ENCODE results near the gene STK24.

Gene STK24

GRCh38 chr13:98537306-98537705 lies 39.6 kb downstream of the STK24 start:
- Histone ChIP-seq H3K27me3 (replicated peaks; ENCODE audit: insufficient read depth, low read length) (no peaks in the 10 kb centered on the region), H3K27ac (ENCODE audit: low read length) (no peak overlapping the region), H3K9me2 (replicated peaks; ENCODE audit: insufficient read depth, low read length) (no peaks in the 10 kb centered on the region), H3K4me2 (ENCODE audit: low read depth, low read length) (no peak overlapping the region), H3K9ac (ENCODE audit: low read length) (no peak overlapping the region), H3F3A (ENCODE audit: insufficient read depth, low read length) (peaks cover 10% of the 10 kb centered on the region), H3K79me2 (ENCODE audit: low read length) (peaks cover 98% of the 10 kb centered on the region), H3K4me1 (ENCODE audit: low read length) (peaks cover 17% of the 10 kb centered on the region), H2AFZ (ENCODE audit: low read length) (no peak overlapping the region), H3K36me3 (replicated peaks; ENCODE audit: insufficient read depth, low read length) (no peaks in the 10 kb centered on the region), H4K20me1 (ENCODE audit: insufficient read depth, low read length) (peaks cover 55% of the 10 kb centered on the region), H3K4me3 (ENCODE audit: low read length) (no peak overlapping the region), H3K9me3 (replicated peaks; ENCODE audit: insufficient read depth, low read length) (no peaks in the 10 kb centered on the region)
- DNase-seq = no peak
- no peak for TF ChIP-seq EZH2 (optimal IDR thresholded peaks at IDR 0.05; ENCODE audit: low read depth, low read length)
- no peak for TF ChIP-seq CTCF (IDR thresholded peaks at IDR 0.05; ENCODE audit: low read length)
- no peak for TF ChIP-seq EZH2phosphoT487 (IDR thresholded peaks at IDR 0.05; ENCODE audit: low read length)

- no peak overlapping the region for H2AFZ ChIP-seq (ENCODE audit: low read length)
- no peaks in the 10 kb centered on the region for H3K9me3 ChIP-seq (replicated peaks; ENCODE audit: insufficient read depth, low read length)
- H3K4me3 ChIP-seq (ENCODE audit: low read length) = no peak overlapping the region
- TF ChIP-seq CTCF (IDR thresholded peaks at IDR 0.05; ENCODE audit: low read length) = no peak
- TF ChIP-seq EZH2phosphoT487 (IDR thresholded peaks at IDR 0.05; ENCODE audit: low read length) = no peak
- no peak for TF ChIP-seq EZH2 (optimal IDR thresholded peaks at IDR 0.05; ENCODE audit: low read depth, low read length)
- H3K4me2 ChIP-seq (ENCODE audit: low read depth, low read length) = no peak overlapping the region
- peaks cover 55% of the 10 kb centered on the region for H4K20me1 ChIP-seq (ENCODE audit: insufficient read depth, low read length)
- no peaks in the 10 kb centered on the region for H3K27me3 ChIP-seq (replicated peaks; ENCODE audit: insufficient read depth, low read length)
- H3K9ac ChIP-seq (ENCODE audit: low read length) = no peak overlapping the region
- DNase-seq = no peak
- peaks cover 10% of the 10 kb centered on the region for H3F3A ChIP-seq (ENCODE audit: insufficient read depth, low read length)
- H3K27ac ChIP-seq (ENCODE audit: low read length) = no peak overlapping the region
- peaks cover 16% of the 10 kb centered on the region for H3K4me1 ChIP-seq (ENCODE audit: low read length)
- H3K79me2 ChIP-seq (ENCODE audit: low read length) = peaks cover 98% of the 10 kb centered on the region
- no peaks in the 10 kb centered on the region for H3K9me2 ChIP-seq (replicated peaks; ENCODE audit: insufficient read depth, low read length)
- no peaks in the 10 kb centered on the region for H3K36me3 ChIP-seq (replicated peaks; ENCODE audit: insufficient read depth, low read length)
Observed at GRCh38 chr13:98536729-98537128, 40.2 kb downstream of the STK24 start.

- Histone ChIP-seq H3K36me3 (replicated peaks; ENCODE audit: insufficient read depth, low read length) (no peaks in the 10 kb centered on the region), H2AFZ (ENCODE audit: low read length) (no peak overlapping the region), H3K9me3 (replicated peaks; ENCODE audit: insufficient read depth, low read length) (no peaks in the 10 kb centered on the region), H3K4me2 (ENCODE audit: low read depth, low read length) (no peak overlapping the region), H3K9me2 (replicated peaks; ENCODE audit: insufficient read depth, low read length) (no peaks in the 10 kb centered on the region), H3K4me1 (ENCODE audit: low read length) (peaks cover 6% of the 10 kb centered on the region; the same call in 1 of the 2 replicates), H3K27me3 (replicated peaks; ENCODE audit: insufficient read depth, low read length) (no peaks in the 10 kb centered on the region), H3K4me3 (ENCODE audit: low read length) (no peak overlapping the region), H3K79me2 (ENCODE audit: low read length) (peaks cover 98% of the 10 kb centered on the region), H3K9ac (ENCODE audit: low read length) (no peak overlapping the region), H4K20me1 (ENCODE audit: insufficient read depth, low read length) (peaks cover 52% of the 10 kb centered on the region), H3F3A (ENCODE audit: insufficient read depth, low read length) (peaks cover 6% of the 10 kb centered on the region), H3K27ac (ENCODE audit: low read length) (no peak overlapping the region)
- DNase-seq = no peak
- no peak for TF ChIP-seq EZH2phosphoT487 (IDR thresholded peaks at IDR 0.05; ENCODE audit: low read length)
- no peak for TF ChIP-seq EZH2 (optimal IDR thresholded peaks at IDR 0.05; ENCODE audit: low read depth, low read length)
- no peak for TF ChIP-seq CTCF (IDR thresholded peaks at IDR 0.05; ENCODE audit: low read length)
Observed at GRCh38 chr13:98535501-98536354, 41.2 kb downstream of the STK24 start.

Measured in MM.1S (cell line).